ENCODE data around the gene PIP5K1A.
A peak's percentile ranks its signal among the peaks of the same experiment; 100 is the strongest.

PIP5K1A gene

DNA sequence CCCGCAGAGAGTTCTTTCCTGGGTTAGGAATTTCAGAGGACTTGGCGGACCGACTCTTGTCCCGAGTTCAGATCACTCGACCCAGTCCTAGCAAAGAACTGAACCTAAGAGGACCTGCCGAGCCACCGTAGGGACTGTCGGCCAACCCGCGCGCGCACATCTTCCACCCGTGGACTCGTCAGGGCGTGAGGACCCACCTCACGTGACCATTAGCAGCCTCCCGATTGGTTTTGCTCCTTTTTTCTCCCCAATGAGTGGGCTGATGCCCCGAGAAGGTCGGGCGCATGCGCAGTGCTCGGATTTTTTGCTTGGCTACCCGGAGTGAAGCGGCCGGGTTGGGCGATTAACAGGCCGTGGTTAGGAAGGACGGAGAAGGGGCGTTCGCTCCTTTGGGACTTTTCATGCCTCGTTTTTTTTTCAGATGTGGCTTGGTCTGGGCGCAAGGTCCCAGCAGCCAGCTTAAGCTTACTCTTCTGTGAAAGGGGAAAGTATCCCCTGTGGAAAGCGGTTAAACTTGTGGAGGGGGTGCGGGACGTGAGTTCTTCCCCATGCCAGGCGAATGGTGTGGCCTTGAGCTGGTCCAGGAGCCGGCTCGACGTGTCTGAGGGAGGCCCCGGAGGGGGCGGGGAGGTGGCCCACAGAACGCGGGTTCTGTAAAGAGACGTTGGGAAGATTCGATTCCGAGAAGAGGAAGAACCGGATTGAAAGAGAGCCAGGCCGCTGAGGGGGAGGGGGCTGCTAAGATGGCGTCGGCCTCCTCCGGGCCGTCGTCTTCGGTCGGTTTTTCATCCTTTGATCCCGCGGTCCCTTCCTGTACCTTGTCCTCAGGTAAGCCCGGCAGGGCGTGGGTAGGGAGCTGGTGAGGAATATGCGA is at the start of gene PIP5K1A:
PIP5K1A (plus strand) TSS at position 299 of the 874 bp plus-strand sequence; CDS start at position 744, 445 bp downstream.
- H3K4me3 ChIP-seq (ENCODE audit: low read length) = peak within 1 kb of the TSS; percentile 87
- H3K27me3 ChIP-seq (ENCODE audit: insufficient read depth, low read length) = no peaks in the 10 kb centered on the region
- H3K36me3 ChIP-seq (ENCODE audit: insufficient read depth, low read length) = peaks cover 15% of the 10 kb centered on the region
- peak within 1 kb of the TSS; percentile 42 for H2AFZ ChIP-seq (ENCODE audit: low read depth, low read length)
- H3K9me3 ChIP-seq (ENCODE audit: low read length) = no peaks in the 10 kb centered on the region
- H3K4me1 ChIP-seq (ENCODE audit: insufficient read depth, low read length) = peaks cover 17% of the 10 kb centered on the region

DNA sequence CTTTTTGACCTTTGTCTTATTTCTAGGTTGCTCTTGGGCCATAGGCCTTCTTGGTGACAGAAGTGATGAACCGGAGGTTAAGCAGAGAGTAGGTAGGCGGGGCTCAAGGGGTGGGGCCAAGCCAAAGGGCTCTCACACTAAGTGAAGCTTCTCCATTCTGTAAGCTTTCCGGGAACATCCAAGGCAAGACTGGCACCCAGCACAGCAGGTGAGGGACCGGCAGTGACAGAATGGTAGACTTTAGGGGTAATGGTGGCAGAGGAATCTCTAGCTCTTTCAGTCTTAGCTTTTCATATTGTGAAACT is 41.9 kb upstream of the PIP5K1A start, which contains the start of gene TNFAIP8L2:
TNFAIP8L2 (plus strand) TSS at position 135 of the 305 bp plus-strand sequence. CDS start 2,049 bp downstream, outside the sequence.
- H3K4me1 ChIP-seq (ENCODE audit: insufficient read depth, low read length) = no peaks in the 10 kb centered on the region
- no peaks in the 10 kb centered on the region for H3K9me3 ChIP-seq (ENCODE audit: low read length)
- no peak within 1 kb of the TSS for H2AFZ ChIP-seq (ENCODE audit: low read depth, low read length)
- H3K4me3 ChIP-seq (ENCODE audit: low read length) = no peak within 1 kb of the TSS
- H3K36me3 ChIP-seq (ENCODE audit: insufficient read depth, low read length) = peaks cover 30% of the 10 kb centered on the region
- H3K27me3 ChIP-seq (ENCODE audit: insufficient read depth, low read length) = no peaks in the 10 kb centered on the region

DNA sequence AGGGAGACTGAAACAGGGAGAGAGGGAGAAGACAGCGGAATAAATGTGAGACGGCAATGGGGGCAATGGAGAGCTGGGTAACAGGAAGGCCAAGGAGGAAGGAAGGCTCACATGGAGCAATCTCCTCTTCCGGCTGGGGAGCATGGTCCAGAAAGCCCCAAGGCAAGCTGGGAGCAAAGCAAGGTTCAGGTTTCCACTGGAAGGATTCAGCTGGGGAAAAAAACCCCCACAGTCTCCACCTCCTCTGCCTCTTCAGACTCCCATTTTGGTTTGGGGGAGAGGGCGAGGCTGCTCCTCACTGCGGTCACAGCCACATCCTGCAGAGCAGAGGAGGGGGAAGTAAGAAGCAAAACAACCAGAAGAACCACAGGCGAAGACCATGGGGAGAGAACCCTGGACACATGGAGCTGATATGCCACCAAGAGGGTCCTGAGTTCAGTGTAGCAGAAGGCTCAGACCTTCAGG is 41.3 kb upstream of the PIP5K1A start:
- no peaks in the 10 kb centered on the region for H3K27me3 ChIP-seq (ENCODE audit: insufficient read depth, low read length)
- H3K36me3 ChIP-seq (ENCODE audit: insufficient read depth, low read length) = peaks cover 36% of the 10 kb centered on the region
- H2AFZ ChIP-seq (ENCODE audit: low read depth, low read length) = no peak overlapping the region
- no peak overlapping the region for H3K4me3 ChIP-seq (ENCODE audit: low read length)
- no peaks in the 10 kb centered on the region for H3K4me1 ChIP-seq (ENCODE audit: insufficient read depth, low read length)
- H3K9me3 ChIP-seq (ENCODE audit: low read length) = no peaks in the 10 kb centered on the region

DNA sequence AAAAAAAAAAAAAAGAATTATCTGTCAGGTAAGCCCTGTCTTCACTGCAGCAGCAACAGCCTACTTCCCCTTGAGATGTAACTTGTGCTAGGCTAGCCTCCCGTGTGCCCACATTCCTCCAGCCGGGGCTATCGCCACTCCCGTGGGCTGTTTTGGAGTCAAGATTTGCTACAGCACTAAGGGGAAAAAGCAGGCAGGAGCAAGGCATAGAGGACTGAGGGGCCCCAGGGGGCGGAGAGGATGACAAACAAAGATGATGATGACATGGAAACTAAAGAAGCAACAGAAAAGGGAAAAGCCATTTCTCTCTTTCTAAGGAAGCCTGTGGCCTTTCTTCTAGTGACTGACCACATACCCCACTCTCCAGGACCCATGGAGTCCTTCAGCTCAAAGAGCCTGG is 40.0 kb upstream of the PIP5K1A start:
- Histone ChIP-seq H3K4me1 (ENCODE audit: insufficient read depth, low read length) (no peaks in the 10 kb centered on the region), H3K4me3 (ENCODE audit: low read length) (no peak overlapping the region), H2AFZ (ENCODE audit: low read depth, low read length) (no peak overlapping the region), H3K36me3 (ENCODE audit: insufficient read depth, low read length) (peaks cover 37% of the 10 kb centered on the region), H3K27me3 (ENCODE audit: insufficient read depth, low read length) (no peaks in the 10 kb centered on the region), H3K9me3 (ENCODE audit: low read length) (no peaks in the 10 kb centered on the region)

GRCh38 chr1:151158751-151159251 is 39.6 kb upstream of the PIP5K1A start:
- Histone ChIP-seq H2AFZ (ENCODE audit: low read depth, low read length) (no peak overlapping the region), H3K9me3 (ENCODE audit: low read length) (no peaks in the 10 kb centered on the region), H3K36me3 (ENCODE audit: insufficient read depth, low read length) (peaks cover 37% of the 10 kb centered on the region)

DNA sequence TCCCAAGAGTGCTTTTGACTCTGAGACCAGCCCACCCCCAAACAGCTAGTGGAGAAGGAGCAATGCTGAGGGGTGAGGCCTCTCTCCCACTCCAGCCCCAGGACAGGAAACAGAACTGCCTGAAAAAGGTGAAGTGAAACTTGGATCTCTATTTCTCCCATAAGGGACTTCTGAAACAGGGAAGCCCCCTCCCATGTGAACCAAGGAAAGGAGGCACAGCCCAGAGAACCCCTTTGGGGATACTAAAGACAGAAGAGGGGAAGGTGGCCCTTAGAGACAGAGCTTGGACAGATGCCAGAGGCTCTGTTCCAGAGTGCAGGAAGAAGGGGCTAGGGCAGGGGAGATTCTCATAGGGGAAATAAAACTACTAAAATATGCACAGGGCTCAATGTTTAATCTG is 39.0 kb upstream of the PIP5K1A start:
- no peaks in the 10 kb centered on the region for H3K27me3 ChIP-seq (ENCODE audit: insufficient read depth, low read length)
- H3K9me3 ChIP-seq (ENCODE audit: low read length) = no peaks in the 10 kb centered on the region
- peaks cover 37% of the 10 kb centered on the region for H3K36me3 ChIP-seq (ENCODE audit: insufficient read depth, low read length)
- no peak overlapping the region for H2AFZ ChIP-seq (ENCODE audit: low read depth, low read length)
- peaks cover 3% of the 10 kb centered on the region for H3K4me1 ChIP-seq (ENCODE audit: insufficient read depth, low read length)
- H3K4me3 ChIP-seq (ENCODE audit: low read length) = no peak overlapping the region

More at GRCh38 chr1:151158751-151159251, 39.6 kb upstream of the PIP5K1A start:
- Histone ChIP-seq H3K4me1 (ENCODE audit: insufficient read depth, low read length) (no peaks in the 10 kb centered on the region), H3K4me3 (ENCODE audit: low read length) (no peak overlapping the region), H3K27me3 (ENCODE audit: insufficient read depth, low read length) (no peaks in the 10 kb centered on the region)

- no peaks in the 10 kb centered on the region for H3K27me3 ChIP-seq (ENCODE audit: insufficient read depth, low read length)
- H3K9me3 ChIP-seq (ENCODE audit: low read length) = no peaks in the 10 kb centered on the region
- peak overlapping the region; percentile 74 for H3K4me3 ChIP-seq (ENCODE audit: low read length)
- peaks cover 17% of the 10 kb centered on the region for H3K4me1 ChIP-seq (ENCODE audit: insufficient read depth, low read length)
- peaks cover 33% of the 10 kb centered on the region for H3K36me3 ChIP-seq (ENCODE audit: insufficient read depth, low read length)
- peak overlapping the region; percentile 53 for H2AFZ ChIP-seq (ENCODE audit: low read depth, low read length)
Measured at GRCh38 chr1:151164732-151165280, 33.5 kb upstream of the PIP5K1A start.

DNA sequence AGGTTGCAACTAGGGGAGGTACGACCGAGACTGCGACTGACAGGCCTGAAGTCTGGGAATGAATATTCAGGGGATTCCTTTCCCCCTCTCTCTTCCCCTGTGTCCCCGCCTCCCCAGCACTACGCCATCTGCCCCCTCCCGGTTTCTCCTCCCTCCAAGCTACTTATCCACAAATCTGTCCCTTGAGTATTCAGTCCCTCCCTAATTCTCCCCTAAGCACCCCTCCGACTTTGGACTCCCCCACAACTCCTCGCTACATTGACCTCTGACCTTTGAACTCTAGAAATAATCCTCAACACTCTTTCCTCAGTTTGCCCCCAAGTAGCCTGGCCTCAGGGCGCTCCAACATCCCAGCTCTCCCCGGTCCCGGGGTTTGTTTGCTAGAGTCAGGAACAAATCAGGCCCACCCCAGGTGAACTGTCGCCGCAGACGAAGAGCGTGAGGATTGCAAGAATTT is 33.0 kb upstream of the PIP5K1A start:
- Histone ChIP-seq H2AFZ (ENCODE audit: low read depth, low read length) (peak overlapping the region; percentile 53), H3K27me3 (ENCODE audit: insufficient read depth, low read length) (no peaks in the 10 kb centered on the region), H3K4me3 (ENCODE audit: low read length) (peak overlapping the region; percentile 74)

DNA sequence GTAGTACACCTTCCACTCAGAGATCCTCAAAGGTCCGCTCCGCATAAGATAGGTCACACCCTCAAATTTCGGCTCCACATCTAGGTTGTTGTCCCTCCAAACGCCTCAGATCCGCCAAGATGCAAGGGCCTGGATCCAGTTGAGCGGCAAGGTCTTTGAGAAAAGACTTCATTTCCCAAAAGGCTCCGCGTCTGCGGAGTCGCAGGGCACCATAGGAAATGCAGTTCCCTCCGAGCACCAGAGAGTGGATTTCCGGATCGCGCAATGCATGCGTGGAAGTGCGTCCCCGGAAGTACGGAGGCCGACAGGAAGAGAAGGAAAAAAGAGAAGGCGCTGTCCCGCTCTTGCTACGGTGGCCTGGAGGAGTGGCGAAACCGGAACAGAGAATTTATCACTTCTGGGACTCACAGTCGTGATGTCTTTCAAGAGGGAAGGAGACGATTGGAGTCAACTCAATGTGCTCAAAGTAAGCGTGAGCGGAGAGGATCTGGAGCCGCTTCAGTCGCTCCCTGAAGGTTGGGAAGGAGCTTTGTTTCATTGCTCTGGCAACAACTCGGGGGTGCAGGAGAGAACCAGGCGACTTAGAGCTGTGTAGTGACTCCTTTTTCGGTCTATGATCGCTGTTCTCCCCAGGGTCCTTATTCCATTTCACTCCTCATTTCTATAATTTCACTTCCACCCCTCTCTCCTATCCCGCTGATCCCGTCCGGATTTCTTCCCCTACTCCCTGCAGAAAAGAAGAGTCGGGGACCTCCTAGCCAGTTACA is 32.4 kb upstream of the PIP5K1A start, which contains the start of the genes LYSMD1 and SCNM1:
LYSMD1 (minus strand) TSS at position 165 of the 767 bp plus-strand sequence. CDS start 644 bp downstream, outside the sequence.
SCNM1 (plus strand) TSS at position 407 of the 767 bp plus-strand sequence; CDS start at position 416, 9 bp downstream.
- Histone ChIP-seq H3K36me3 (ENCODE audit: insufficient read depth, low read length) (peaks cover 29% of the 10 kb centered on the region), H2AFZ (ENCODE audit: low read depth, low read length) (peak within 1 kb of the TSS; percentile 53), H3K27me3 (ENCODE audit: insufficient read depth, low read length) (no peaks in the 10 kb centered on the region), H3K9me3 (ENCODE audit: low read length) (no peaks in the 10 kb centered on the region), H3K4me1 (ENCODE audit: insufficient read depth, low read length) (peaks cover 17% of the 10 kb centered on the region), H3K4me3 (ENCODE audit: low read length) (peak within 1 kb of the TSS; percentile 74)

More for the DNA sequence above, 33.0 kb upstream of the PIP5K1A start:
- Histone ChIP-seq H3K36me3 (ENCODE audit: insufficient read depth, low read length) (peaks cover 32% of the 10 kb centered on the region), H3K9me3 (ENCODE audit: low read length) (no peaks in the 10 kb centered on the region), H3K4me1 (ENCODE audit: insufficient read depth, low read length) (peaks cover 17% of the 10 kb centered on the region)

- H3K4me3 ChIP-seq (ENCODE audit: low read length) = peak overlapping the region; percentile 74
- peaks cover 17% of the 10 kb centered on the region for H3K4me1 ChIP-seq (ENCODE audit: insufficient read depth, low read length)
- peaks cover 27% of the 10 kb centered on the region for H3K36me3 ChIP-seq (ENCODE audit: insufficient read depth, low read length)
- H2AFZ ChIP-seq (ENCODE audit: low read depth, low read length) = peak overlapping the region; percentile 53
- H3K27me3 ChIP-seq (ENCODE audit: insufficient read depth, low read length) = no peaks in the 10 kb centered on the region
- H3K9me3 ChIP-seq (ENCODE audit: low read length) = no peaks in the 10 kb centered on the region
Measured at GRCh38 chr1:151166505-151166956, 31.8 kb upstream of the PIP5K1A start.

DNA sequence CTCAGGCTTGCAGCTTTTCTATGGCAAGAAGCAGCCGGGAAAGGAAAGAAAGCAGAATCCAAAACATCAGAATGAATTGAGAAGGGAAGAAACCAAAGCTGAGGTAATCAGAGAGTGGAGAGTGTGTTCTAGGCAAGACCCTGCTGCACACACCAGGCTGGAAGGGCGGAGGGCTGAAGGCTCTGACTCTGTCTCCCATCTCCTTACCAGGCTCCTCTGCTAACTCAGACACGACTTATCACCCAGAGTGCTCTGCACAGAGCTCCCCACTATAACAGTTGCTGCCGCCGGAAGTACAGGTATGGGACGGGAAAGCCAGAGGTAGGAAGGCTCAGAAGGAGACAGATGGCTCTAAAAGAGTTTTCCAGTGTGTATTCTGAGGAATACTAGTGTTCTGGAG is 31.2 kb upstream of the PIP5K1A start:
- Histone ChIP-seq H3K27me3 (ENCODE audit: insufficient read depth, low read length) (no peaks in the 10 kb centered on the region), H2AFZ (ENCODE audit: low read depth, low read length) (no peak overlapping the region), H3K9me3 (ENCODE audit: low read length) (no peaks in the 10 kb centered on the region), H3K4me1 (ENCODE audit: insufficient read depth, low read length) (peaks cover 17% of the 10 kb centered on the region), H3K4me3 (ENCODE audit: low read length) (peak overlapping the region; percentile 74), H3K36me3 (ENCODE audit: insufficient read depth, low read length) (peaks cover 21% of the 10 kb centered on the region)

DNA sequence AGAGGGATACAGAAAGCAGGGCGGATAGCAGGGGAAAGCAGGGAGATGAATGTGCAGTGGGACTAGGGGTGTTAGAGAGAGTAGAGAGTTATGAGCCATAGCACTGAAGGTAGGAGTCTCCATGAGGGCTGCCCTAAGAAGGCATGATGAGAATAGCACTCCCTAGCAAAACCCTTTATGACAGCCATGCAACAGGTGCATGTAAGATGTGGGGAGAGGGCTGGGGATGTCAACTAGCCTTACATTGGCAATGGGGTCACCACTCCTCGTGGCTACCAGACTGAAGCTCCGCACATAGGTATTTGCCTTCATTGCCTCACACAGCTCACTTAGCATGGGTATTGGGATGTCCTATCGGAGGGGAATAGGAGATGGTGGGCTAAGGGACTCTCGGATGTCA is 27.2 kb upstream of the PIP5K1A start:
- Histone ChIP-seq H2AFZ (ENCODE audit: low read depth, low read length) (no peak overlapping the region), H3K27me3 (ENCODE audit: insufficient read depth, low read length) (no peaks in the 10 kb centered on the region), H3K4me3 (ENCODE audit: low read length) (no peak overlapping the region), H3K4me1 (ENCODE audit: insufficient read depth, low read length) (peaks cover 8% of the 10 kb centered on the region), H3K36me3 (ENCODE audit: insufficient read depth, low read length) (peaks cover 42% of the 10 kb centered on the region), H3K9me3 (ENCODE audit: low read length) (no peaks in the 10 kb centered on the region)

All from neuron (in vitro differentiated cells).